NT2/D1 (cell line): ENCODE data around the gene C5.

ENCODE experiments used
- SUZ12 ChIP-seq: IDR thresholded peaks from 2 replicates; pipeline ENCODE4 v1.6.1; 2011; ENCODE audit not compliant: insufficient read length, insufficient read depth; ENCODE audit errors: extremely low read depth
- YY1 ChIP-seq: IDR thresholded peaks from 2 replicates; pipeline ENCODE4 v1.6.1; 2011; ENCODE audit not compliant: insufficient read length, insufficient read depth
- ZNF274 ChIP-seq: IDR thresholded peaks from 2 replicates; pipeline ENCODE4 v1.6.1; 2011; ENCODE audit warnings: mild to moderate bottlenecking, low read depth, low read length

DNA sequence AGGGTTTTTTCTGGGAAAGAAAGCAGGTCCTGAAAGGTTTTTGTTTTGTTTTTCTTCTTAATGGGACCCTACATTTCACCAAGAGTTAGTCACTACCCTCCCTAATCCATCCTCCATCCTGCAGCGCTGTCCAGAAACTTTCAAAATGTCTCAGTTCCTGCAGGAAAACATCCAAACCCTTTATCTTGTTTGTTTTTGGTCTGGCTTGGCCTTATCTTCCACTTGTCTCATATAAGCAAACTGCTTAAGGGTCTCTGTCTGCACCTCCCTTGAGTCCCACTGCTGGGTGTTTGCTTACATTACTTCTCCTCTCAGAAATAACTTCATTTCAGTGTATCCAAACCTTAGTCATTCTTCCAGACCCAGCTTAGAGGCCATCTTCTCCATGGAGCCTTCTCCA, 112.5 kb downstream of the C5 start:
- TF ChIP-seq ZNF274 (no peak), YY1 (no peak), SUZ12 (no peak)
